Breast epithelium (tissue), 4 donors: ENCODE results near the gene TMTC2. TPM values are rescaled to one million over a fixed set of nuclear protein-coding genes. Genes with fewer than 3 reads are reported as not detected.

Experiments
- DNase-seq, 2 donors: peaks; one replicate each; pipeline ENCODE4 v3.0.0-alpha.2; 2019; ENCODE audit warnings: low spot score in 2 of 2
- H3K27ac ChIP-seq, 2 donors: fragments of 200-600 bp; sonication (generic) in 1 of 2; one replicate each; pipeline ENCODE4 v1.5.1; 2016 to 2019; ENCODE audit warnings: mild to moderate bottlenecking in 1 of 2
- H3K27me3 ChIP-seq, 2 donors: fragments of 200-600 bp; sonication (generic) in 1 of 2; one replicate each; pipeline versions ENCODE4 v1.5.1 to v1.6.0; 2017 to 2019; ENCODE audit warnings: control low read depth in 1 of 2, mild to moderate bottlenecking in 1 of 2
- H3K36me3 ChIP-seq: fragments of 200-600 bp; one replicate; pipeline ENCODE4 v1.5.1; 2019
- H3K4me1 ChIP-seq, 2 donors: fragments of 200-600 bp; sonication (generic); one replicate each; pipeline ENCODE4 v1.5.1; 2016 to 2019; ENCODE audit warnings: control low read depth in 1 of 2
- H3K4me3 ChIP-seq, 3 donors: fragments of 200-600 bp; sonication (generic); 1 replicate in 2 of 3; 2 replicates in 1 of 3; pipeline ENCODE4 v1.5.1; 2016 to 2019; ENCODE audit warnings: mild to moderate bottlenecking in 3 of 3, moderate library complexity in 2 of 3
- H3K9me3 ChIP-seq, 2 donors: fragments of 200-600 bp; sonication (generic) in 1 of 2; one replicate each; pipeline ENCODE4 v1.5.1; 2016 to 2019; ENCODE audit warnings: control low read depth in 1 of 2
- POLR2A ChIP-seq: fragments of 450-650 bp; IDR thresholded peaks from one replicate; pipeline ENCODE4 v1.6.1; 2016; ENCODE audit warnings: antibody characterized with exemption, mild to moderate bottlenecking, moderate library complexity
- POLR2AphosphoS5 ChIP-seq, 3 donors: sonication (generic); formaldehyde crosslinking; IDR thresholded peaks; one replicate each; pipeline ENCODE4 v1.6.1; 2017; ENCODE audit warnings: antibody characterized with exemption in 3 of 3
- intact Hi-C: fragments of 100-400 bp; cut with DNase I; formaldehyde crosslinking; loops from one replicate; pipeline ENCODE4 v1.15.1; 2023; ENCODE audit warnings: low total_unique reads
- total RNA-seq, 3 donors: library from RNA; depleted of rRNA; stranded (reverse); fragments of >200 nt; gene quantifications; one replicate each; pipeline ENCODE4 v1.1.0, GENCODE V29; 2016
- TF ChIP-seq, protein P1 (sequence below), 3 donors: fragments of 450-650 bp; IDR thresholded peaks; one replicate each; pipeline ENCODE4 v1.5.1; 2016 to 2017; ENCODE audit warnings: antibody characterized with exemption in 3 of 3, mild to moderate bottlenecking in 3 of 3, moderate library complexity in 3 of 3

TMTC2 gene
- total RNA-seq, 3 donors from 2014 or later, result 7.0 to 28.8 (median 19.3) TPM

DNA sequence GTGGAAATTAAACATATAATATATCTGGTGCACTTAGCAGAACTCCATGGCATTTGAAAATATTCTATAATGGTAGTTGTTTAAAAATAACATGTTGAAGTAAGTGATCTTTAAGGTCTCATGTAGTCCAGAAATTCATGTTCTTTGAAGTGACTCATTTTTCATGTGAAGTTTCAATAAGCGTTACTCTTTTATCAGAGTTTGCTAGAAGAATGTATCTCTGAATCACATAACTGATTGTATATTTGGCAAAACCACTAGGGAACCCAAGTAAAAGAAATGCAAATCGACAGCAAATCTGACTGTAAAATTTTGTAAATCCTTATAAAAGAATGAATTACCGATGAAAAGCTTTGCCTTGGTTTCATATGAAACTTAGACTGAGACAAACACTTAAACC lies 463.3 kb downstream of the TMTC2 start:
- no peaks in the 10 kb centered on the region for H3K9me3 ChIP-seq
- no peak for DNase-seq
- TF ChIP-seq POLR2A (no peak), POLR2AphosphoS5 (IDR thresholded peaks at IDR 0.05) (no peak)
- TF ChIP-seq, protein P1, sequence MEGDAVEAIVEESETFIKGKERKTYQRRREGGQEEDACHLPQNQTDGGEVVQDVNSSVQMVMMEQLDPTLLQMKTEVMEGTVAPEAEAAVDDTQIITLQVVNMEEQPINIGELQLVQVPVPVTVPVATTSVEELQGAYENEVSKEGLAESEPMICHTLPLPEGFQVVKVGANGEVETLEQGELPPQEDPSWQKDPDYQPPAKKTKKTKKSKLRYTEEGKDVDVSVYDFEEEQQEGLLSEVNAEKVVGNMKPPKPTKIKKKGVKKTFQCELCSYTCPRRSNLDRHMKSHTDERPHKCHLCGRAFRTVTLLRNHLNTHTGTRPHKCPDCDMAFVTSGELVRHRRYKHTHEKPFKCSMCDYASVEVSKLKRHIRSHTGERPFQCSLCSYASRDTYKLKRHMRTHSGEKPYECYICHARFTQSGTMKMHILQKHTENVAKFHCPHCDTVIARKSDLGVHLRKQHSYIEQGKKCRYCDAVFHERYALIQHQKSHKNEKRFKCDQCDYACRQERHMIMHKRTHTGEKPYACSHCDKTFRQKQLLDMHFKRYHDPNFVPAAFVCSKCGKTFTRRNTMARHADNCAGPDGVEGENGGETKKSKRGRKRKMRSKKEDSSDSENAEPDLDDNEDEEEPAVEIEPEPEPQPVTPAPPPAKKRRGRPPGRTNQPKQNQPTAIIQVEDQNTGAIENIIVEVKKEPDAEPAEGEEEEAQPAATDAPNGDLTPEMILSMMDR (IDR thresholded peaks at IDR 0.05), result no peak
- no peak overlapping the region for H3K27ac ChIP-seq
- no peaks in the 10 kb centered on the region for H3K27me3 ChIP-seq
- no peak overlapping the region for H3K4me3 ChIP-seq
- intact Hi-C loops, result no loop called here
- H3K4me1 ChIP-seq, result no peaks in the 10 kb centered on the region
- no peaks in the 10 kb centered on the region for H3K36me3 ChIP-seq

DNA sequence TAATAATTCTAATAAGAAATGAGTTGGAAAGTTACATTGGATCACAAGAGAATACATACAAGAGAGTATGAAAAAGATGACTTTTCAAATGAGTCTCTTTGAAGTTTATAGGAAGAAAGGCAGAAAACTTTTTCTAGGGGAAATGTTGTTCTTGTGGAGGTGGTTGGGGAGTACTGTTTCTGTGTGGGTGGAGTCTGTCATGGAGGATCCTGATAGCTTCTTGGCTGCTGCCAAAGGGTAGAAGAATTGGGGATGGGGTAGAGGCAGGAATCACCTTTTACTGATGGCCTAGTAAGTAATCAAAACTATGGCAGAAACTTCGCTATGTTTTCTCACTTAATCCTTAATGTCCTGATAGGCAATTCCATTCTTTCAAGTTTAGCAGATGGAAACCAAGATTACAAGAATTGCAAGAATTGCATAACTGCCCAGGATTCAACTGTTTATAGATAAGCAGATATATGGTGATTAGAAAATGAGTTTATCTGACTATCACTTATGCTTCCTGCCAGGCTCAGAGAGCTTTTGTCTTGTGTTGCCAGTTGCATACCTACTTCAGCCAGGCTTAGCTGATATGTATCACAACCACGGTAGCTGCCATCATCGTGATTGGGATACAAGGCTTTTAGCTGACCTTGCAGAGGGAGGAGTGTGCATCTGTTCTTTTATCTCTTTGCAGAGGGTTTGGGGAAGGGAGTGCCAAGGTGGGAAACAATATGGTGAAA lies 463.9 kb downstream of the TMTC2 start:
- Histone ChIP-seq H3K4me3 (no peak overlapping the region), H3K4me1 (no peaks in the 10 kb centered on the region), H3K27me3 (no peaks in the 10 kb centered on the region), H3K9me3 (no peaks in the 10 kb centered on the region), H3K36me3 (no peaks in the 10 kb centered on the region), H3K27ac (no peak overlapping the region)
- no peak for DNase-seq
- intact Hi-C loops, result no loop called here
- TF ChIP-seq POLR2A, result no peak
- TF ChIP-seq POLR2AphosphoS5 (IDR thresholded peaks at IDR 0.05), result no peak

DNA sequence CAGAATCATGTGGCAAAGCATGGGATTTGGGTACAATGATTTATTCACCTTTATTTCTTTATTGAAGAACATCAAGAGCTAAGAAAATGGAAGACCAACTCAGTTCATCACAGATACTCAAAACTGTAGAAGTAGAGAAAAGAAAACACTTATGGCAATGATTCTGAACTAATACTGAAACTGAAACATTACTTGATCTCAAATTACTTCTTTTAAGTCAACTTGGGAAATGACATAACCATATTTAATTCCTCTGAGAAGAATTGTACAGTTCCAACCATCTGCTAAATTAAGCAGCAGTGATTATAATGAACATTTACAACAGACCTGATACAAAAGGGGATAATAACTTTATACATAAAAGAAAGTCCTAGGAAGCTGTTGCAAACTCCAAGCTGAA lies 466.5 kb downstream of the TMTC2 start:
- intact Hi-C loops, result no loop called here
- H3K27ac ChIP-seq, result no peak overlapping the region
- no peaks in the 10 kb centered on the region for H3K27me3 ChIP-seq

DNA sequence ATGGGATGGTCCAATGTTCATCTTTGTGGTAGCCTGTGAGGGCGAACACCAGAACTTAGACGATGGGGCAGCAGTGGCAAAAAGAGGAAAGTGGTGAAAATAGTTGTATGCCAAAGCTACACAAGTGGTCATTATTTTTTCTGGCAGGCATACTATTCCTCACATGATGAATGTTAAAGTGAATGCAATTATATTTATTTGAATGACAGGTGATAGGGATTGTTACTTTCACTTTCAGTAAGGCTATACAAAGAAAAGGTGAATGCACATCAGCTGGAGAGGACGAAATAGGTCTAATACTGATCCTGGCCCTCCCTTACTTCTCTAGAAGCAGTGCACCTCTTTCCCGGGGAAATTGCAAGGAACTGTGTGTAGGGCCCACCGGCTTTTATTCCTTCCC lies 470.1 kb downstream of the TMTC2 start:
- Histone ChIP-seq H3K36me3 (no peaks in the 10 kb centered on the region), H3K27ac (no peak overlapping the region), H3K4me1 (no peaks in the 10 kb centered on the region), H3K27me3 (no peaks in the 10 kb centered on the region), H3K9me3 (no peaks in the 10 kb centered on the region), H3K4me3 (no peak overlapping the region)
- no peak for DNase-seq
- TF ChIP-seq POLR2AphosphoS5 (IDR thresholded peaks at IDR 0.05) (no peak), POLR2A (no peak)
- TF ChIP-seq, protein P1 (IDR thresholded peaks at IDR 0.05), result no peak
- intact Hi-C loops, result no loop called here

More for the DNA sequence above, 466.5 kb downstream of the TMTC2 start:
- no peak for DNase-seq
- Histone ChIP-seq H3K36me3 (no peaks in the 10 kb centered on the region), H3K4me1 (no peaks in the 10 kb centered on the region), H3K4me3 (no peak overlapping the region), H3K9me3 (no peaks in the 10 kb centered on the region)
- TF ChIP-seq POLR2AphosphoS5 (IDR thresholded peaks at IDR 0.05) (no peak), POLR2A (no peak)
- TF ChIP-seq, protein P1 (IDR thresholded peaks at IDR 0.05), result no peak

DNA sequence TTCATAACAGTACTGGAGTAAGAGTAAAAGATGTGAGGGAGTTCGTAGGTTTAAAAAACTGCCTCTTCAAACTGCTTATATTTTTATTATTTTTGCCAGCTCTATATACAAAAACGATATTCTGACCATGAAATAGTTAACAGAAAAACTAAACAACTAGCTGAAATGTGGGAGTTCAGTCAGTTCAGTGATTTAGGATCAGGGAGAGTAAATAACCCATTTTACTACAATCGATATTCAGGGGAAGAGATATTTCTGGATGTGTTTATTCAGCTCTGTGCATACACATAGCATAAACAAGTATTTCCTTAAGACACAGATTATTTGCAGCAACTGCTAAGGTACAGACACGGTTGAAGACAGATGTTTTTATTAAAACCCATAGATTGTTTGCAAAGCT lies 470.9 kb downstream of the TMTC2 start:
- no peaks in the 10 kb centered on the region for H3K36me3 ChIP-seq
- DNase-seq, result no peak
- TF ChIP-seq POLR2AphosphoS5 (IDR thresholded peaks at IDR 0.05) (no peak), POLR2A (no peak)
- TF ChIP-seq, protein P1 (IDR thresholded peaks at IDR 0.05), result no peak

More for the DNA sequence above, 470.9 kb downstream of the TMTC2 start:
- Histone ChIP-seq H3K27ac (no peak overlapping the region), H3K27me3 (no peaks in the 10 kb centered on the region), H3K9me3 (no peaks in the 10 kb centered on the region), H3K4me3 (no peak overlapping the region), H3K4me1 (no peaks in the 10 kb centered on the region)
- intact Hi-C loops, result no loop called here
